ENCODE results near the gene CPLANE1.
"Not testable (repeated sequence)": the region's sequence is repeated elsewhere in the genome, so short reads cannot be mapped to it uniquely, and the experiment has no call there.

Gene CPLANE1

GRCh38 chr5:37207802-37208201, 41.4 kb downstream of the CPLANE1 start:
- DNase-seq = no peak

GRCh38 chr5:37206736-37207135, 42.4 kb downstream of the CPLANE1 start:
- DNase-seq = no peak

GRCh38 chr5:37198842-37199241, 50.3 kb downstream of the CPLANE1 start:
- DNase-seq = no peak

DNA sequence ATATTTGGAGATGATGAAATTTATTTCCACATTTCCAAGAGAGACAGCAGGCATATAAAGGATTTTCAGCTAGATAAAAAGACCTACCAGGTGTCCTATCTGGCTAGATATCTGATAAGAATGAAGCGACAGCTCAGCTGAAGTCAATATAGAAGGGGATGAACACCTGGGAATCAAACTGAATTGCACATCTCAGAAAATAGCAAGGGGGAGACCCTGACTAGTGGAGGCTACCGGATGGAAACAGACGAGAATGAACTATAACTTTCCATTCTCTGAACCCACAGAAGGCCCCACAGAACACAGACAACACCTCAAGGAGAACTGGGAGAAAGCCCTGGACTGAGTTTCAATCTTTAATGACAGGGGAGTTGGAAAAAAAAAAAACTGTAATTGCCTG, 51.1 kb downstream of the CPLANE1 start:
- no peak for DNase-seq

- DNase-seq = no peak
Measured at GRCh38 chr5:37197340-37198050, 51.7 kb downstream of the CPLANE1 start.

- no peak for DNase-seq
Measured at GRCh38 chr5:37190592-37190991, 58.6 kb downstream of the CPLANE1 start.

GRCh38 chr5:37189355-37189754, 59.8 kb downstream of the CPLANE1 start:
- DNase-seq = no peak

- no peak for DNase-seq
Measured at GRCh38 chr5:37187465-37187977, 61.7 kb downstream of the CPLANE1 start.

GRCh38 chr5:37184748-37185364, 64.3 kb downstream of the CPLANE1 start:
- no peak for DNase-seq

DNA sequence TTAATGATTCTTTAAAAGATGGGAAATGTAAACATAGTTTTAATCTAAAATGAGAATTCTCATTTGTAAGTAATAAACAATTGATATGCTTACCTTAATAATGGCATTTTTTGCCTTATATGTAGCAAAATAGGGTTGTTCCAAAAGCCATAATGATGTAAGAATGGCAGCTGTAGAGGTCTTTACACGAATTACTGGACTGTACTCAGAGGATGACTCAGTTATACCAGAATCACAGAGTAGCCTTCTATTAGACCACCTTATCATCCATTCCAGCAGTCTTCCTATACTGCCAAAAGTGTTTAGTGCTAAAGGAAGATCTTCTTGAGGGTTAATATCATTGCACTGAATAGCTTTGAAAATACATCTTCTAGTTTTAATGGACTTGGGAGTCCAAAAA, 66.5 kb downstream of the CPLANE1 start:
- DNase-seq = no peak

GRCh38 chr5:37174928-37175327, 74.2 kb downstream of the CPLANE1 start:
- DNase-seq = no peak

GRCh38 chr5:37172957-37173356, 76.2 kb downstream of the CPLANE1 start:
- DNase-seq = no peak

- no peak for DNase-seq
Measured at GRCh38 chr5:37170856-37171255, 78.3 kb downstream of the CPLANE1 start.

DNA sequence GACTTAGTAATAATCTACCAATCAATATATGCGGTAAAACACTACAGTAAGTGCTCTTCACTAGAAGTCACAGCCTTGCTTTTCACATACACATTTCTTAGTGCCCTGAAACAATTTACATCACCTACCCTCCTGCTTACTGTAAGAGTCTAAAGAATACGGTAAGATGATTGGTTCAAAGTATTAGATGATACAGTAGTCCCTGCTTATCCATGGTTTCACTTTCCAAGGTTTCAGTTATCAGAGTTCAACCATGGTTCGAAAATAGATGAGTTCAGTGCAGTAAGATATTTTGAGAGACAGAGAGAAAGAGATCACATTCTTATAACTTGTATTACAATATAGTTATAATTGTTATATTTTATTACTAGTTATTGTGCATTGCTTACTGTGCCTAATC, 83.0 kb downstream of the CPLANE1 start:
- no peak for DNase-seq

- DNase-seq = no peak
Measured at GRCh38 chr5:37165761-37166160, 83.4 kb downstream of the CPLANE1 start.

- DNase-seq = no peak
Measured at GRCh38 chr5:37153661-37154060, 95.5 kb downstream of the CPLANE1 start.

DNA sequence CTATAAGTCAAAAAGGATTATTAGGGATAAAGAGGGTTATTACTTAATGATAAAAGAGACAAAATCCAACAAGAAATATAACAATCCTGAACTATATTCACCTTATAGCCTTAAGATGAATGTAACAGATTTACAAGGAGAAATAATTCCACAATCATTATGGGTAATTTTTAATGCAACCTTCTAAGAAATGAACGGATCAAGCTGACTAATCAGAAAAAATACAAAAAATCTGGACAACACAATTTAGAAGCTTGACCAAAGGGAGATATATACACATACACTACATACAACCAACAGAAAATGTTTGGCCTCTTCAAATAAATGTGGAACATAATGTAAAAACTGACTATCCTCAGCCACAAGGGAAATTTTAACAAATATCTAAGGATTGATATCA, 102.3 kb downstream of the CPLANE1 start:
- no peak for DNase-seq

DNA sequence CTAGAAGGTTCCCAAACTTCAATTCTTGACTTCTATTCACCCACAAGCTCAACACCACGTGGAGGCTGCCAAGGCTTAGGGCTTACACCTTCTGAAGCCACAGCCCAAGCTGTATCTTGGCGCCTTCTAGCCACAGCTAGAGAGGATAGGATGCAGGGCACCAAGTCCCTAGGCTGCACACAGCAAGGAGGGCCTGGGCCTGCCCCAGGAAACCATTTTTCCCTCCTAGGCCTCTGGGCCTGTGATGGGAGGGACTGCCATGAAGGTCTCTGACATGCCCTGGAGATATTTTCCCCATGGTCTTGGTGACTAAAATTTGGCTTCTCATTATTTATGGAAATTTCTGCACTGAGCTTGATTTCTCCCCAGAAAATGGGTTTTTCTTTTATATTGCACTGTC, 112.5 kb downstream of the CPLANE1 start:
- DNase-seq = no peak

DNA sequence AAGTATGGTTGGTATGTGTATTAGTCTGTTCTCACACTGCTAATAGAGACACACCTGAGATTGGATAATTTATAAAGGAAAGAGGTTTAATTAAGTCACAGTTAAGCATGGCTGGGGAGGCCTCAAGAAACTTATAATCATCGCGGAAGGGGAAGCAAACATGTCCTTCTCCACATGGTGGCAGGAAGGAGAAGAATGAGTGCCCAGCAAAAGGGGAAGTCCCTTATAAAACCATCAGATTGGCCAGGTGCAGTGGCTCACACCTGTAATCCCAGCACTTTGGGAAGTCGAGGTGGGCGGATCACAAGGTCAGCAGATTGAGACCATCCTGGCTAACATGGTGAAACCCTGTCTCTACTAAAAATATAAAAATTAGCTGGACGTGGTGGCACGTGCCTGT, 113.9 kb downstream of the CPLANE1 start:
- not testable (repeated sequence) for DNase-seq

DNA sequence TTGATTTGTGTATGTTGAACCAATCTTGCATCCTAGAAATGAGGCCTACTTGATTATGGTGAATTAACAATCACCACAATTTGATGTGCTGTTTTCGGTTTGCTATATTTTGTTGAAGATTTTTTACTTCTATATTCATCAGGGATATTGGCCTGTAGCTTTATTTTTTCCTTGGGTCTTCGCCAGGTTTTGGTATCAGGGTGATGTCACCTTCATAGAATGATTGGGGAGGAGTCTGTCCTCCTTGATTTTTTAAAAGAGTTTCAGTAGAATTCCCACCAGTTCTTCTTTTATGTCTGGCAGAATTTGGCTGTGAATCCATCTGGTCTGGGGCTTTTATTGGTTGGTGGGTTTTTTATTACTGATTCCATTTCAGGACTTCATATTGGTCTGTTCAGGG, 115.2 kb downstream of the CPLANE1 start:
- DNase-seq = peak; percentile 27

GRCh38 chr5:37132646-37133045, 116.5 kb downstream of the CPLANE1 start:
- no peak for DNase-seq

DNA sequence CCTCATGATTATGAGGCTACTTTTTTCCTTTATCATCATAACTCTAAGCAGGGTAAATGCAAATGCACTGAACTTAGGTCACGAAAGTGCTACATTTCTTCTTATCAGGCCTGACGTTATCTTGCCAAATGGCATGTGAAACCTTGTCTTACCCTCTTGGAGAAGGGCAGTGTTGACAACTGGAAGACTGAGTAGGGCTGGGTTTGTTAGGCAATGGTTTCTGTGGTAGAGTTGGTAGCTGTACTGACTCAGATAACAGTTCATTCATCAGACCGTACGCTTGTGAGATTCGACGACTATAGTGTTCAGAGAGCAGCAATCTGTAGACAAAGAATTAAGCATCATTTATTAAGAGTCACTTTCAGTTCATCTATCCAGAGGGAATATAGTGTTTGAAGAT, 127.7 kb downstream of the CPLANE1 start:
- DNase-seq = peak; percentile 50

DNA sequence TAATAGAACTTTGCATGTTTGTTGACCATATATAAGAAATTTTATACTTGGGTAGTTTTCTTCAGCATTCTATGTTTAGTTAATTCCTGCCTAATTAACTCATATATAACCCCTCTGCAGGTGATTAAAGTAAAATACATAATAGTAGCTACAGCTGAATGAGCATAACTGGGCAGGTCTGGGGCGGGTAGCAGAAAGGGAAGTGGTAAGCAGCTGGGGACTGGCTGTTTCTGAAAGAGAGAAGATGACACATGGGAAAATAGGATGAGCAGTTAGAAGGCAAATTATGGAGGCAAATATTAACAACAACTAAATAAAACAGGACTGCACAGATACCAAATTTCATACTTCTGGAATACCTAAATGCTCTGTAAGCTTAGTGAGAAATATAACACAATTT, 128.1 kb downstream of the CPLANE1 start:
- DNase-seq = no peak

- no peak for DNase-seq
Measured at GRCh38 chr5:37120270-37120669, 128.9 kb downstream of the CPLANE1 start.

GRCh38 chr5:37116359-37116758, 132.8 kb downstream of the CPLANE1 start:
- no peak for DNase-seq
